ENCODE results near the gene CAMSAP1. TPM values are rescaled to one million over a fixed set of nuclear protein-coding genes. Genes with fewer than 3 reads are reported as not detected.
"Not testable (repeated sequence)": the region's sequence is repeated elsewhere in the genome, so short reads cannot be mapped to it uniquely, and the experiment has no call there.

CAMSAP1 gene
- total and polyA plus RNA-seq, 2 experiments from 2014 or later: 2.8 to 12.4 TPM

GRCh38 chr9:135895202-135895848, 12.0 kb downstream of the CAMSAP1 start:
- Histone ChIP-seq H3K4me2 (ENCODE audit: unreplicated experiment) (no peak overlapping the region), H3F3A (ENCODE audit: insufficient read depth) (peaks cover 16% of the 10 kb centered on the region; the same call in 1 of the 2 replicates), H3K27me3 (replicated peaks; ENCODE audit: insufficient read depth) (no peaks in the 10 kb centered on the region), H3K27ac (no peak overlapping the region), H4K20me1 (ENCODE audit: insufficient read depth) (peaks cover 46% of the 10 kb centered on the region), H2AFZ (no peak overlapping the region), H3K4me3 (no peak overlapping the region), H3K9ac (no peak overlapping the region), H3K36me3 (ENCODE audit: low read depth) (no peaks in the 10 kb centered on the region), H3K9me2 (ENCODE audit: insufficient read depth) (no peaks in the 10 kb centered on the region), H3K9me3 (ENCODE audit: low read depth) (no peaks in the 10 kb centered on the region), H3K79me2 (ENCODE audit: insufficient read depth) (peaks cover 95% of the 10 kb centered on the region), H3K4me1 (ENCODE audit: insufficient read depth) (no peaks in the 10 kb centered on the region)
- in situ Hi-C loops (cut with MboI): no loop called here
- no peak for DNase-seq
- WGBS, 2 experiments (ENCODE audit: low coverage in 1 of 2, low lambda C conversion rate in 2 of 2, missing lambda C conversion rate in 2 of 2): 93 to 97% methylated on average over 4 of the region's 4 CpGs
- TF ChIP-seq EZH2 (IDR thresholded peaks at IDR 0.05; ENCODE audit: insufficient read depth, poor library complexity, severe bottlenecking): no peak
- no peak for TF ChIP-seq EZH2phosphoT487 (IDR thresholded peaks at IDR 0.05; ENCODE audit: insufficient read depth, low read depth)

GRCh38 chr9:135893104-135893503, 14.2 kb downstream of the CAMSAP1 start:
- Histone ChIP-seq H3K27me3 (replicated peaks; ENCODE audit: insufficient read depth) (no peaks in the 10 kb centered on the region), H3K36me3 (ENCODE audit: low read depth) (no peaks in the 10 kb centered on the region), H2AFZ (no peak overlapping the region), H3K4me1 (ENCODE audit: insufficient read depth) (no peaks in the 10 kb centered on the region), H3K9me2 (ENCODE audit: insufficient read depth) (no peaks in the 10 kb centered on the region), H3K4me2 (ENCODE audit: unreplicated experiment) (no peak overlapping the region), H3K27ac (no peak overlapping the region), H4K20me1 (ENCODE audit: insufficient read depth) (peaks cover 37% of the 10 kb centered on the region), H3K4me3 (no peak overlapping the region), H3K9me3 (ENCODE audit: low read depth) (no peaks in the 10 kb centered on the region), H3K79me2 (ENCODE audit: insufficient read depth) (peaks cover 100% of the 10 kb centered on the region), H3F3A (ENCODE audit: insufficient read depth) (peaks cover 9% of the 10 kb centered on the region; the same call in 1 of the 2 replicates), H3K9ac (no peak overlapping the region)
- no peak for TF ChIP-seq EZH2phosphoT487 (IDR thresholded peaks at IDR 0.05; ENCODE audit: insufficient read depth, low read depth)
- TF ChIP-seq EZH2 (IDR thresholded peaks at IDR 0.05; ENCODE audit: insufficient read depth, poor library complexity, severe bottlenecking): no peak
- DNase-seq: no peak
- in situ Hi-C loops (cut with MboI): no loop called here
- WGBS, 2 experiments (ENCODE audit: low coverage in 1 of 2, low lambda C conversion rate in 2 of 2, missing lambda C conversion rate in 2 of 2): 92 to 97% methylated on average over 1 of the region's 1 CpG

GRCh38 chr9:135892327-135892726, 15.0 kb downstream of the CAMSAP1 start:
- H3K9me3 ChIP-seq (ENCODE audit: low read depth); H3K9ac ChIP-seq; H3K27ac ChIP-seq; H3F3A ChIP-seq (ENCODE audit: insufficient read depth); H3K4me2 ChIP-seq (ENCODE audit: unreplicated experiment); H3K4me1 ChIP-seq (ENCODE audit: insufficient read depth); H3K4me3 ChIP-seq; in situ Hi-C loops (cut with MboI); H3K9me2 ChIP-seq (ENCODE audit: insufficient read depth); DNase-seq; H3K36me3 ChIP-seq (ENCODE audit: low read depth); H3K27me3 ChIP-seq (replicated peaks; ENCODE audit: insufficient read depth); H2AFZ ChIP-seq: not testable (repeated sequence)
- WGBS, 2 experiments (ENCODE audit: low coverage in 1 of 2, low lambda C conversion rate in 2 of 2, missing lambda C conversion rate in 2 of 2): 86 to 89% methylated on average over 6 of the region's 6 CpGs
- Histone ChIP-seq H4K20me1 (ENCODE audit: insufficient read depth) (peaks cover 33% of the 10 kb centered on the region), H3K79me2 (ENCODE audit: insufficient read depth) (peaks cover 100% of the 10 kb centered on the region)

GRCh38 chr9:135891027-135891631, 16.2 kb downstream of the CAMSAP1 start:
- Histone ChIP-seq H2AFZ (no peak overlapping the region), H3K79me2 (ENCODE audit: insufficient read depth) (peaks cover 100% of the 10 kb centered on the region), H3K36me3 (ENCODE audit: low read depth) (no peaks in the 10 kb centered on the region), H3K27me3 (replicated peaks; ENCODE audit: insufficient read depth) (no peaks in the 10 kb centered on the region), H3F3A (ENCODE audit: insufficient read depth) (no peaks in the 10 kb centered on the region), H3K4me3 (no peak overlapping the region), H4K20me1 (ENCODE audit: insufficient read depth) (peaks cover 31% of the 10 kb centered on the region), H3K9ac (no peak overlapping the region), H3K9me3 (ENCODE audit: low read depth) (no peaks in the 10 kb centered on the region), H3K4me1 (ENCODE audit: insufficient read depth) (0 out of 2 replicates have a peak, but pooled peaks cover under 1% of the 10 kb centered on the region), H3K27ac (no peak overlapping the region), H3K4me2 (ENCODE audit: unreplicated experiment) (no peak overlapping the region), H3K9me2 (ENCODE audit: insufficient read depth) (no peaks in the 10 kb centered on the region)
- in situ Hi-C loops (cut with MboI): no loop called here
- TF ChIP-seq EZH2 (IDR thresholded peaks at IDR 0.05; ENCODE audit: insufficient read depth, poor library complexity, severe bottlenecking) (no peak), EZH2phosphoT487 (IDR thresholded peaks at IDR 0.05; ENCODE audit: insufficient read depth, low read depth) (no peak)
- 93 to 95% methylated on average over 8 of the region's 8 CpGs for WGBS, 2 experiments (ENCODE audit: low coverage in 1 of 2, low lambda C conversion rate in 2 of 2, missing lambda C conversion rate in 2 of 2)
- no peak for DNase-seq

Data from GM23248 (cell line).